Stimulated activated CD4-positive, alpha-beta T cell treated with anti-CD3 and anti-CD28 coated beads, Interleukin-15, amount 100 ng/mL, for 1 hour (primary cell): ENCODE results near the gene USP22.
"Not testable (repeated sequence)": the region's sequence is repeated elsewhere in the genome, so short reads cannot be mapped to it uniquely, and the experiment has no call there.

Experiments used
- DNase-seq, 2 donors: peaks; one replicate each; pipeline ENCODE4 v3.0.0-alpha.2; 2020; ENCODE audit warnings: low read depth in 1 of 2, low spot score in 1 of 2

Gene USP22

GRCh38 chr17:20989991-20990855 is 52.6 kb downstream of the USP22 start:
- DNase-seq = no peak

DNA sequence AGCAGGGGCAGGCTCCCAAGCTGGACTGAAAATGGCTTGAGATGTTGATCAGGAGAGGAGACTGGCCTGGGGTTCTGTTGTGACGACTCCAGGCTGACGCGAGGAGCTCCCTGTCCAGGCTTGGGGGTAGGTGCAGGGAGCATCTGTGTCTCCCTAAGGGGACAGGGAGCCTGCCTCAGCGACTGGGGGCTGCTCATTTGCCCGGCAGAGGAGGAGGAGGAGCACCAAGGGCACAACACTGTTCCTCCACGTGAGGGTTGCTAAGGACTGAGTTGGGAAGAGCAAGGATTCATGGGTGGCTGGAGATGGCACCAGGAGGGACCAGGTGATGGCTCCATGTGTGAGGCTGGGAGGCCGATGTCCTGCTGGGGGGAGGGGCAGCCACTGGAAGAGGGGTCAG is 53.3 kb downstream of the USP22 start:
- DNase-seq = no peak

DNA sequence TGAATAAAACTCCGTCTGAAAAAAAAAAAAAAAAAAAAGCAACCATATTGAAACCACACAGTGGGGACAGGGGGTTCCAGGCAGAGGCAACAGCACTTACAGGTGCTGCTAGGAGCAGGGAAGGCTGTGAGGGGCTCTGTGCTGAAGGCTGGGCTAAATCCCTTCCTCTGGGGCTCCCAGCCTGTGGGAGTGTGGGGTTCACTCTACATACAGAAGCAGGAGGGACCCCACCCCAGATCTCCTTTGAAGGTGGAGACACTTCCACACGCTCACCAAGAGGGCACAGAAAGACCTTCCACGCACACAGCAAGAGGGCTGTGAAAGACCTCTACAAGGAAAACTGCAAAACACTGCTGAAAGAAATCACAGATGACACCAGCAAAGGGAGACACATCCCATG is 53.9 kb downstream of the USP22 start:
- no peak for DNase-seq

DNA sequence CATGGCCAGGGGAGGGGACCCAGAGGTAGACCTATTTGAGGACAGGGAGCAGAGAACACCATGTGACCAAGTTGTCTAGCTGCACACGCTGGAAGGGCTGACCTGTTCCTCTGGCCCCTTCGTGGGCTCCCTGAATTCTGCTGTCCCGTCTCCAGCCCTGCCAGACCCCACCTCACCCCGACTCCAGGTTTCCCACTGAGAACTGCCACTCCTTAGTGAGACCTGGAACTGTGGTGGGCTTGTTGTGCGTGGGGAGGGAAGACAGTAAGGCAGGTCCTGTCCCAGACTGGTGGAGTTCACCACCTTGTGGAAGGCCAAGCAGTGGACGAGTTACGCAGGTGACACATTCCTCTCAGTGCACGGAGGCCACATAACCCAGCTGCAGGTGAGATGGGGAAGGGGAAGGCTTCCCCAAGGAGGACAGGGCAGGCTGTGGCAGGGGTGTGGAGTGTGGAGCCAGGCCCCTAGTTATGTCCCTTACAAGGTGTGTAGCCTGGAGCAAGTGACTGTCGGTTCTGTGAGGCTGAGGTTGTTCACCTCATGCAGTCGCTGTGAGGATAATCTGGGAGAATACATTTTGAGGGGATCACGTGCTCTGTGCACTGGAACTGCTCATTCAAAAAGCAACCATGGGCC is 54.7 kb downstream of the USP22 start:
- no peak for DNase-seq

DNA sequence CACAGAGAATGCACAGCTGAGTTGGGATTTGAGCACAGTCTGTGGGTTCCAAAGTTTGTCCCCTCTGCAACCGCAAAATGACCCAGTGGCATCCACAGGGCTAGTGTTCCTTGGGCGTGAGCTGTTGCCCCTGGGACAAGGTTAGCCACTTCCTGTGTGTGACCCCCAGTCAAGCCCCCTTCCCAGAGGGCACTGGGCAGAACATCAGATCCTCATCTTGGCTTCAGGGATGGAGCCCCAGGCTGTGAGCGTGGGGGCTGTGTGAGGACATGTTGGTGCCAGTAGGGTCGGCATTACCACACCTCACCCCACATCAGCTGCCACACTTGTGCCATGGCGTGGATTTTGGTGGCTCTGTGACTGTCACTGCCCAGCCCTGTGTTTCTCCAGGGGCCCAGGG is 55.3 kb downstream of the USP22 start:
- DNase-seq = no peak

- DNase-seq = no peak
These were observed 55.9 kb downstream of the USP22 start for GRCh38 chr17:20986767-20987510.

DNA sequence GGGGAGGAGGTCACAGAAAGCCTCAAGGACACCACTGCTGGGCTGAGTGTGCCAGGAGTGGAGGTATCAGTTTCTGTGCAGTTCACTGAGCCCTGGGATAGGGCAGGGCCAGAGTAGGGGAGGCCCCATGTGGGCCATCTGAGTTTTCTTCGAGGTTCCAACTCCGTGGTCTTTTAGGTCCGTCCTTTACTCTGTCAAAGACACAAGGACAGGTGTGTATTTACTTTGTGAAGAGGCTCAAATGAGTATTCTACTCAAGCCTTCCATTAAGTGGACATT is 59.5 kb downstream of the USP22 start:
- no peak for DNase-seq

- DNase-seq = no peak
These were observed 60.0 kb downstream of the USP22 start for GRCh38 chr17:20982589-20983358.

DNA sequence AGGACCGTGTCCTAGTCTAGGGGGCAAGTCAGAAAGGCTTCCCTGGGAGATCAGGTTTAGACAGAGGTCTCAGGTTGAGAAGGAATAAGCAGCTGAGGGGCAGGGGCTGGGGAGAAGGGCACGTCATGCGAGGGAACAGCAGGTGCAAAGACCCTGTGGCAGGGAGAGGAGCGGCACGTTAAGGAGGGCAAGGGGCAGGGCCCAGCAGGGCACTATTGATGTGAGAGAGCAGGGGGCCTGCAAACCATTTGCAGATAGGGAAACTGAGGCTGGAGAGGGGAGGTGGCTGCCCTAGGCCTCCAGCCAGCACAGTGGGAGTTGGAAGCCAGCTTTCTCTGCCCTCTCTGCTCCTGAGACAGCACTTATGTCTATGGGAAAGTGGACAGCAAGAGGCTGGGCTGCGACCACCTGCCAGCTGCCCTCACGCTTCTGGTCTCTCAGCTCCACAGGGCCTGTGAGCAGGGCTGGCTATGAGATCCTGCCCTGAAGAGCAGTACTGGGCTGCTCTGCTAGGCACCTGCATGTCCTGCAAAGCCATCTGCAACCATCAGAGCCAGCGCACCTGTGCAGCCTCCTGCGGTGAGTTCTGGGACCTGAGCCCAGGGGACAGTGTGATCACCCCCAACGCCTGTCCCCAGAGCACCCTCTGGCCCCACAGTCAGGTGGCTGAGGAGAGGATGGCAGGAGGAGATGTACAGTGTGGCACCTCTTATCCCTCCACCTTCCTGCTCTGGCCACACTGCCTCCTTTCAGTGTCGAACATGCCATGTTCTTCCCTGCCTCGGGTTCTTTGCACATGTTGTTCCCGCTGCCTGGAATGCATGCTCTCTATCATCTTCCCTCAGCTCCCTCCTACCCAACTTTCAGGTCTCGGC is 61.5 kb downstream of the USP22 start:
- no peak for DNase-seq

GRCh38 chr17:20979792-20980083 is 63.1 kb downstream of the USP22 start:
- no peak for DNase-seq

GRCh38 chr17:20979007-20979791 is 63.6 kb downstream of the USP22 start:
- not testable (repeated sequence) for DNase-seq

- not testable (repeated sequence) for DNase-seq
These were observed 65.1 kb downstream of the USP22 start for GRCh38 chr17:20977609-20978253.

- no peak for DNase-seq
These were observed 67.2 kb downstream of the USP22 start for GRCh38 chr17:20975566-20975965.

DNA sequence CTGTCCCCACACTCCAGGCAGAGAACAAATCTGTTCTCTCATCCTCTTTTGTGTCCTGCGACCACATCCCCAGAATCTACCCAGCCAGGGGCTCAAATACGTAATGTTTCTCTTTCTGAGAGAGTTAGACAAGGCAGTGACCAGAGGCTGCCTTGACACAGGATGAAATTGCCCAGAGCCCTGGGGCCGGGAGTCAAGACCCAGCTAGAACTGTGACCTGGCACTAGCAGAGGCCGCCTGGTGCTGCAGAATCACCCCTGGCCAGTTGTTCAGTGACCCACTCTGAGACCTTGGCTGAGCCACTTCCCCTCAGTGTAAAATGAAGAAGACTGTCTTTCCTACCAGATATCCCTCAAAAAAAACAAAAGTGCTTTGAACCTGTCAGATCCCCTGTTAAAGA is 72.5 kb downstream of the USP22 start:
- no peak for DNase-seq

GRCh38 chr17:20968913-20969616 is 73.7 kb downstream of the USP22 start:
- DNase-seq = no peak

DNA sequence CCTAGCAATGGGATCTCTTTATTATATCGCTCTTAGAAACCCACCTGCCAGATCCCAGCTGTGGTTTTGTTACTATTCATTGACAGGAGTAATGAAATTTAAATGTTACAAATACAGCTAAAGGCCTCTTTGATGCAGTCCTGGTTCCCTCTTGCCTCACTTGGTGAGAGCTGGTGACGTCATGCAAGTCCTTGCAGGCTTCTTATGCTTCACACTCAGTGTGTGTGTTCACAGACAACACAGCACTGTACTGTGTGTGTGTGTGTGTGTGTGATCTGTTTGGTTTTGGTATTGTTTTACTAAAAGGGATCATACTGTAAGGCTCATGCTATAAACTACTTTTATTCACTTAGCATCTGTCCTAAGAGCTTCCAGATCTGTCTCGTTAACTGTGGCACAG is 75.0 kb downstream of the USP22 start:
- no peak for DNase-seq

- no peak for DNase-seq
These were observed 75.9 kb downstream of the USP22 start for GRCh38 chr17:20966870-20967269.

- DNase-seq = no peak
These were observed 77.3 kb downstream of the USP22 start for GRCh38 chr17:20965492-20965891.

- DNase-seq = no peak
These were observed 81.2 kb downstream of the USP22 start for GRCh38 chr17:20961586-20961985.
